SU-DHL-6 (cell line): Measurements from ENCODE around the gene NPTXR.

ENCODE experiments used
- H2AFZ ChIP-seq: fragments of 200-600 bp; sonication (generic); 2 replicates; pipeline ENCODE4 v1.6.1; 2014; ENCODE audit warnings: low read depth, mild to moderate bottlenecking, moderate library complexity, mixed read lengths, antibody characterized with exemption, low read length; ENCODE audit not compliant: severe bottlenecking
- H3F3A ChIP-seq: fragments of 200-600 bp; shearing (Covaris generic); 2 replicates; pipeline ENCODE4 v1.6.0; 2016; ENCODE audit warnings: antibody characterized with exemption, mild to moderate bottlenecking; ENCODE audit not compliant: insufficient read depth
- H3K27ac ChIP-seq: fragments of 200-600 bp; sonication (generic); 2 replicates; pipeline ENCODE4 v1.5.1; 2016; ENCODE audit warnings: low read depth, mild to moderate bottlenecking, low read length, moderate library complexity, mixed read lengths
- H3K27me3 ChIP-seq: fragments of 200-600 bp; sonication (generic), shearing (Covaris generic); 2 replicates; pipeline ENCODE4 v1.6.0; 2014; ENCODE audit warnings: mild to moderate bottlenecking, low read length
- H3K36me3 ChIP-seq: fragments of 200-600 bp; sonication (generic); 2 replicates; pipeline ENCODE4 v1.6.1; 2014; ENCODE audit warnings: mild to moderate bottlenecking, low read length, mixed read lengths
- H3K4me2 ChIP-seq: fragments of 300-600, 200-600 bp; shearing (Covaris generic), sonication (generic); 2 replicates; pipeline ENCODE4 v1.6.0; 2014; ENCODE audit warnings: low read length, low read depth, mild to moderate bottlenecking; ENCODE audit not compliant: poor library complexity, severe bottlenecking
- H3K4me3 ChIP-seq: fragments of 200-600 bp; sonication (generic); 2 replicates; pipeline ENCODE4 v1.5.1; 2014; ENCODE audit warnings: antibody characterized with exemption, low read length, mild to moderate bottlenecking, mixed read lengths; ENCODE audit not compliant: insufficient read depth, poor library complexity, severe bottlenecking
- H3K79me2 ChIP-seq: fragments of 200-600 bp; sonication (generic); 2 replicates; pipeline ENCODE4 v1.6.1; 2014; ENCODE audit warnings: mild to moderate bottlenecking, low read length, moderate library complexity; ENCODE audit not compliant: insufficient read depth
- H3K9ac ChIP-seq: fragments of 200-600 bp; sonication (generic); 2 replicates; pipeline ENCODE4 v1.7.0; 2014; ENCODE audit warnings: mild to moderate bottlenecking, low read length
- H3K9me2 ChIP-seq: fragments of 200-600 bp; sonication (generic); replicated peaks from 2 replicates; pipeline ENCODE4 v1.6.1; 2014; ENCODE audit warnings: low read length; ENCODE audit not compliant: insufficient read depth
- H3K9me3 ChIP-seq: fragments of 200-600 bp; sonication (generic); 2 replicates; pipeline ENCODE4 v1.6.1; 2014; ENCODE audit warnings: low read length, mixed read lengths; ENCODE audit not compliant: insufficient read depth
- H4K20me1 ChIP-seq: fragments of 200-600 bp; sonication (generic); 2 replicates; pipeline ENCODE4 v1.6.1; 2014; ENCODE audit warnings: low read depth, mild to moderate bottlenecking, antibody characterized with exemption, low read length, moderate library complexity, mixed read lengths
- EZH2phosphoT487 ChIP-seq: fragments of 200-600 bp; sonication (generic), shearing (Covaris generic); conservative IDR thresholded peaks from 2 replicates; pipeline ENCODE4 v1.6.1; 2018; ENCODE audit warnings: mild to moderate bottlenecking, antibody characterized with exemption, low read length, moderate library complexity, mixed read lengths
- TF ChIP-seq, protein P1 (sequence below): fragments of 200-600 bp; sonication (generic); IDR thresholded peaks from one replicate; pipeline ENCODE4 v1.5.1; 2017; ENCODE audit warnings: antibody characterized with exemption, mild to moderate bottlenecking, low read length, moderate library complexity; ENCODE audit not compliant: insufficient read depth, poor library complexity, severe bottlenecking

Gene NPTXR

DNA sequence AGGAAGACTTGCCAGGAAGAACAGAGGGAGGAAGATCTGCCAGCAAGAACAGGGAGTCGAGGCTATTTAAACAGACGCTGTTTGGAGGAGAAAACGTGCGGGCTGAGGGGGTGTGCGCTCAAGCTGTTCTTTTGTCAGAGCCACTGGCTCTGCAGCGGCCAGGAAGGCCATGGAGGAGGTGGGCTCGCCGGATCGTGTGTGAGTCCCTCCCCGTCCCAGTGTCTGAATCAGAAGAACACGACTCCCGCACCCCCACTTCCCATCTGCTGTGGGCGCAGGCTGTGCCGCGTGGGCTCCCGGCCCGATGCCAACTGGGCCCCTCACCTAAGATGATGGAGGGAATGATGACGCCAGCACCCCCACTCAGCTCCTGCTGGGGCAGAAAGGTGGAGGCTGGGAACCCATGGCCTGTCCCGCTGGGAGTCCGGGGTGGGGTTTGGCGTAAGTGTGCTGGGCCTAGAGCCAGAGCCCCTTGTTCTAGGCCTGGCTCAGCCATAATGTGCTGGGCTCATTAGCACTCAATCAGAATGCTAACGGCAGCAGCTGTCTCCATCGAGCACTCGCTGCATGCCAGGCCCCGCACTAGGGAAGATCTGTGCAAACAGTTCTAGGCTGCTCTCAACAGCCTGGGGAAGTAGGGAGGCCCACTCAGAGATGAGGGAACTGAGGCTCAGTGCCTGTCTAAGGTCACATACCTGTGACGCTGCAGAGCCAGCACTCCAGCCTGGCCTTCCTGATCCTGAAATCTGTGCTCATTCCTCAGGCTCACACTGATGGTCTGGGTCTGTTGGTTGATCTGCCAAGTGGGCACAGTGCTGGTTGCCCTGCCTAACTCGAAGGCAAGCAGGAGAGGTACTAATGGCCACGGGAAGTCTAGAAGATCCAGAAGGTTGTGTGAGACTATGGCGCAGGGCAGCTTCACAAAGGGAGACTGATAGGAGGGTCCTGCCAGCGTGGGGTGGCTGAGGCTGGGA lies 11.5 kb downstream of the NPTXR start:
- Histone ChIP-seq H4K20me1 (no peaks in the 10 kb centered on the region), H3F3A (no peaks in the 10 kb centered on the region), H3K9me3 (no peaks in the 10 kb centered on the region), H3K27me3 (no peaks in the 10 kb centered on the region; the same call in 1 of the 2 replicates), H3K79me2 (no peaks in the 10 kb centered on the region), H3K27ac (no peak overlapping the region), H3K4me2 (no peak overlapping the region), H3K4me3 (no peak overlapping the region), H3K9me2 (no peaks in the 10 kb centered on the region), H3K9ac (no peak overlapping the region), H3K36me3 (no peaks in the 10 kb centered on the region), H2AFZ (no peak overlapping the region)
- no peak for TF ChIP-seq EZH2phosphoT487
- TF ChIP-seq, protein P1, sequence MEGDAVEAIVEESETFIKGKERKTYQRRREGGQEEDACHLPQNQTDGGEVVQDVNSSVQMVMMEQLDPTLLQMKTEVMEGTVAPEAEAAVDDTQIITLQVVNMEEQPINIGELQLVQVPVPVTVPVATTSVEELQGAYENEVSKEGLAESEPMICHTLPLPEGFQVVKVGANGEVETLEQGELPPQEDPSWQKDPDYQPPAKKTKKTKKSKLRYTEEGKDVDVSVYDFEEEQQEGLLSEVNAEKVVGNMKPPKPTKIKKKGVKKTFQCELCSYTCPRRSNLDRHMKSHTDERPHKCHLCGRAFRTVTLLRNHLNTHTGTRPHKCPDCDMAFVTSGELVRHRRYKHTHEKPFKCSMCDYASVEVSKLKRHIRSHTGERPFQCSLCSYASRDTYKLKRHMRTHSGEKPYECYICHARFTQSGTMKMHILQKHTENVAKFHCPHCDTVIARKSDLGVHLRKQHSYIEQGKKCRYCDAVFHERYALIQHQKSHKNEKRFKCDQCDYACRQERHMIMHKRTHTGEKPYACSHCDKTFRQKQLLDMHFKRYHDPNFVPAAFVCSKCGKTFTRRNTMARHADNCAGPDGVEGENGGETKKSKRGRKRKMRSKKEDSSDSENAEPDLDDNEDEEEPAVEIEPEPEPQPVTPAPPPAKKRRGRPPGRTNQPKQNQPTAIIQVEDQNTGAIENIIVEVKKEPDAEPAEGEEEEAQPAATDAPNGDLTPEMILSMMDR: no peak

DNA sequence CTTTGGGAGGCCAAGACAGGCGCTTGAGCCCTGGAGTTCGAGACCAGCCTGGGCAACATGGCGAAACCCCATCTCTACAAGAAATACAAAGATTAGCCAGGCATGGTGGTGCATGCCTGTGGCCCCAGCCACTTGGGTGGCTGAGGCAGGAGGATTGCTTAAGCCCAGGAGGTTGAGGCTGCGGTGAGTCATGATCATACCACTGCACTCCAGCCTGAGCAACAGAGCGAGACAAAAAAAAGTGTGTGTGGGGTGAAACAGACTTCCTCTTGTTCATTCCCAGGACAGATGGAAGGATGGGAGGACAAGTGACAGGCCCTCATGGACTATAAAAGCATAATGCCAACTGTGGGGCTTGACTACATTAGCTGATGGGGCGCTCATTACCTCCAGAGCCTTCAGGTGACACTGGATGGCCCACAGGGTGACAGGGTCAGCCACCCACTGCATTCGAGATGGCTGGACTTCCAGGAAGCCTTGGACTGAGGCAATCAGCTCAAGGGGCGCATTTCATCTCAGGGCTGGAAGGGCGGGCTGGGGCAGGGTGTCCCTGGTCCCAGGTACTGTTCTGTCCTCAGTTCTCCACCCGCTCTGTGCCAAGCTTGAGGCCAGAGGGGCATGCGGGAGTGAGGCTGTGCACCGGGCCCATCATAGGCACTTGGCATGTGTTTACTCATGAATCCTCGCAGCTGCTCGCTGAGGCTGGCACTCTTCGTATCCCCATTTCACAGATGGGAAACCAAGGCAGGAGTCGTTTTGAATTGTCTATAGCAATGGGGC lies 12.5 kb downstream of the NPTXR start:
- Histone ChIP-seq H3F3A (no peaks in the 10 kb centered on the region), H3K4me3 (no peak overlapping the region), H3K27ac (no peak overlapping the region), H4K20me1 (no peaks in the 10 kb centered on the region), H3K9me2 (no peaks in the 10 kb centered on the region), H3K9ac (no peak overlapping the region), H3K27me3 (no peaks in the 10 kb centered on the region; the same call in 1 of the 2 replicates), H3K9me3 (no peaks in the 10 kb centered on the region), H3K36me3 (no peaks in the 10 kb centered on the region), H3K4me2 (no peak overlapping the region), H3K79me2 (no peaks in the 10 kb centered on the region), H2AFZ (no peak overlapping the region)
- no peak for TF ChIP-seq EZH2phosphoT487
- TF ChIP-seq, protein P1: no peak

DNA sequence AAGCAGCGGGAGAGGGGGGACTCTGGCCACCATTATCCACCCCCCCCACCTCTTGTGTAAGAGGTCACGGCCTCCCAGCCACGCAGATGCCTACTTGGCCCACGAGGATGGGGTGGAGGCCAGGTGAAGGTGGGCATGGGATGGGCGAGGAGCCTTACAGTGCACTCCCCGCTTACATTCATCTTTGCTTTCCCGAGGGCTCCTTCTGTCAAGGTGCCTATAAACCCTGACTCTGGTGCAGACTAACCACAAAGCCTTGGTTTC lies 13.1 kb downstream of the NPTXR start:
- Histone ChIP-seq H3F3A (no peaks in the 10 kb centered on the region), H4K20me1 (no peaks in the 10 kb centered on the region), H3K9ac (no peak overlapping the region), H3K4me3 (no peak overlapping the region), H3K27me3 (no peaks in the 10 kb centered on the region; the same call in 1 of the 2 replicates), H3K9me3 (no peaks in the 10 kb centered on the region), H3K79me2 (no peaks in the 10 kb centered on the region), H3K4me2 (no peak overlapping the region), H2AFZ (no peak overlapping the region), H3K9me2 (no peaks in the 10 kb centered on the region), H3K27ac (no peak overlapping the region), H3K36me3 (no peaks in the 10 kb centered on the region)
- TF ChIP-seq, protein P1: no peak
- no peak for TF ChIP-seq EZH2phosphoT487
